Transverse colon (tissue), 4 donors: ENCODE measurements around the gene PRDM5. TPM values are rescaled to one million over a fixed set of nuclear protein-coding genes. Genes with fewer than 3 reads are reported as not detected.

Experiments used
- DNase-seq: peaks from one replicate; pipeline ENCODE4 v3.0.0-alpha.2; 2019
- H3K27ac ChIP-seq, 4 donors: fragments of 200-600 bp; sonication (generic); 2 replicates each; pipeline ENCODE4 v1.5.1; 2016 to 2018; ENCODE audit warnings: inconsistent platforms in 4 of 4
- H3K27me3 ChIP-seq: fragments of 200-600 bp; sonication (generic); 2 replicates; pipeline ENCODE4 v1.5.1; 2017; ENCODE audit warnings: inconsistent platforms
- H3K36me3 ChIP-seq, 4 donors: fragments of 200-600 bp; sonication (generic); 2 replicates each; pipeline ENCODE4 v1.5.1; 2017 to 2019; ENCODE audit warnings: inconsistent platforms in 4 of 4
- H3K4me1 ChIP-seq, 4 donors: fragments of 200-600 bp; sonication (generic); 2 replicates each; pipeline ENCODE4 v1.5.1; 2017 to 2020; ENCODE audit warnings: inconsistent platforms in 4 of 4
- H3K4me3 ChIP-seq, 4 donors: fragments of 200-600 bp; sonication (generic); 1 replicate in 1 of 4; 2 replicates in 3 of 4; pipeline versions ENCODE4 v1.5.1 to v1.6.1; 2017 to 2019; ENCODE audit warnings: inconsistent platforms in 4 of 4
- H3K9me3 ChIP-seq, 2 donors: fragments of 200-600 bp; sonication (generic); 2 replicates each; pipeline ENCODE4 v1.5.1; 2017 to 2019; ENCODE audit warnings: inconsistent platforms in 2 of 2
- CTCF ChIP-seq, 5 experiments: fragments of 200-600 bp in 3 of 5; fragments of 450-650 bp in 2 of 5; sonication (generic) in 3 of 5; IDR thresholded peaks; 1 replicate in 2 of 5; 2 replicates in 3 of 5; pipeline ENCODE4 v1.5.1; 2016 to 2017; ENCODE audit warnings: antibody characterized with exemption in 5 of 5, inconsistent platforms in 3 of 5, mild to moderate bottlenecking in 2 of 5, moderate library complexity in 1 of 5
- EP300 ChIP-seq: sonication (generic); formaldehyde crosslinking; IDR thresholded peaks from one replicate; pipeline ENCODE4 v1.6.1; 2017; ENCODE audit warnings: antibody characterized with exemption, low read depth
- POLR2A ChIP-seq: fragments of 450-650 bp; IDR thresholded peaks from one replicate; pipeline ENCODE4 v1.6.1; 2016; ENCODE audit warnings: antibody characterized with exemption, mild to moderate bottlenecking, moderate library complexity
- POLR2AphosphoS5 ChIP-seq, 3 donors: sonication (generic); formaldehyde crosslinking; IDR thresholded peaks; one replicate each; pipeline ENCODE4 v1.6.1; 2016; ENCODE audit warnings: antibody characterized with exemption in 3 of 3
- WGBS, 2 donors: methylation state at CpG; one replicate each; pipeline ENCODE4 v1.1.5; 2018; ENCODE audit warnings: low coverage in 1 of 2; 5-methylcytosine and 5-hydroxymethylcytosine counted together
- in situ Hi-C, 4 donors: fragments of 200-750 bp; cut with MboI; loops; one replicate each; pipeline versions ENCODE4 v1.15.0 to v1.15.1; 2017; ENCODE audit warnings: low sequenced_read_pairs in 3 of 4, low pct_ligation_motif_present in 1 of 4, low pct_unique_long_range_greater_than_20kb in 1 of 4
- intact Hi-C: fragments of 100-400 bp; cut with DNase I; formaldehyde crosslinking; loops from one replicate; pipeline ENCODE4 v1.15.1; 2023; ENCODE audit warnings: low total_unique reads
- total RNA-seq, 4 donors: library from RNA; depleted of rRNA; stranded (reverse); fragments of >200 nt; gene quantifications; one replicate each; pipeline ENCODE4 v1.1.0, GENCODE V29; 2016

Gene PRDM5
- total RNA-seq, 4 donors from 2014 or later = 3.8 to 7.9 (median 6.9) TPM

GRCh38 chr4:120829113-120829831 is 93.3 kb downstream of the PRDM5 start:
- Histone ChIP-seq H3K9me3 (no peaks in the 10 kb centered on the region), H3K27ac (no peak overlapping the region), H3K4me1 (no peaks in the 10 kb centered on the region), H3K36me3 (no peaks in the 10 kb centered on the region), H3K4me3 (no peak overlapping the region), H3K27me3 (no peaks in the 10 kb centered on the region)
- TF ChIP-seq EP300 (no peak), POLR2AphosphoS5 (IDR thresholded peaks at IDR 0.05) (no peak), POLR2A (no peak), CTCF (IDR thresholded peaks at IDR 0.05) (no peak)
- intact Hi-C loops = no loop called here
- no peak for DNase-seq
- in situ Hi-C loops = no loop called here
- WGBS, 2 donors = 64 to 77% methylated on average over 4 of the region's 4 CpGs

GRCh38 chr4:120826853-120827252 is 95.7 kb downstream of the PRDM5 start:
- in situ Hi-C loops = no loop called here
- no peaks in the 10 kb centered on the region for H3K36me3 ChIP-seq
- H3K4me3 ChIP-seq = no peak overlapping the region
- H3K9me3 ChIP-seq = no peaks in the 10 kb centered on the region
- TF ChIP-seq POLR2A = no peak
- TF ChIP-seq CTCF (IDR thresholded peaks at IDR 0.05) = no peak
- TF ChIP-seq EP300 = no peak
- TF ChIP-seq POLR2AphosphoS5 (IDR thresholded peaks at IDR 0.05) = no peak
- H3K27me3 ChIP-seq = no peaks in the 10 kb centered on the region
- DNase-seq = no peak
- WGBS, 2 donors = 89 to 92% methylated on average over 6 of the region's 6 CpGs
- intact Hi-C loops = no loop called here
- H3K4me1 ChIP-seq = no peaks in the 10 kb centered on the region
- H3K27ac ChIP-seq = no peak overlapping the region

- in situ Hi-C loops (no loop called here), intact Hi-C loops (no loop called here)
- no peaks in the 10 kb centered on the region for H3K36me3 ChIP-seq
- WGBS, 2 donors = 50 to 65% methylated on average over 1 of the region's 1 CpG
- no peak overlapping the region for H3K27ac ChIP-seq
- H3K9me3 ChIP-seq = no peaks in the 10 kb centered on the region
- no peaks in the 10 kb centered on the region for H3K4me1 ChIP-seq
- H3K27me3 ChIP-seq = no peaks in the 10 kb centered on the region
- DNase-seq = no peak
- TF ChIP-seq CTCF (IDR thresholded peaks at IDR 0.05) (no peak), EP300 (no peak), POLR2A (no peak), POLR2AphosphoS5 (IDR thresholded peaks at IDR 0.05) (no peak)
- no peak overlapping the region for H3K4me3 ChIP-seq
Observed at GRCh38 chr4:120826449-120826848, 96.1 kb downstream of the PRDM5 start.

GRCh38 chr4:120824946-120825345 is 97.6 kb downstream of the PRDM5 start:
- H3K4me1 ChIP-seq = no peaks in the 10 kb centered on the region
- TF ChIP-seq POLR2AphosphoS5 (IDR thresholded peaks at IDR 0.05) = no peak
- TF ChIP-seq EP300 = no peak
- TF ChIP-seq CTCF (IDR thresholded peaks at IDR 0.05) = no peak
- TF ChIP-seq POLR2A = no peak
- no peaks in the 10 kb centered on the region for H3K9me3 ChIP-seq
- in situ Hi-C loops (no loop called here), intact Hi-C loops (no loop called here)
- no peak for DNase-seq
- no peaks in the 10 kb centered on the region for H3K36me3 ChIP-seq
- no peaks in the 10 kb centered on the region for H3K27me3 ChIP-seq
- H3K27ac ChIP-seq = no peak overlapping the region
- H3K4me3 ChIP-seq = no peak overlapping the region
